MCF 10A (cell line): ENCODE data around the gene SLIT3. TPM values are rescaled to one million over a fixed set of nuclear protein-coding genes. Genes with fewer than 3 reads are reported as not detected.

Experiments used
- BruUV-seq: library from RNA; stranded (reverse); fragments of 400-500 nt; replicated peaks from 2 replicates; lab custom pipeline; 2021; lab: Mats Ljungman, UMichigan
- CTCF ChIA-PET: fragments of 300-600 bp; sonication (Branson Sonifier 250); formaldehyde crosslinking; extraction: SDS; loops from one replicate; lab custom pipeline; 2021; ENCODE audit warnings: antibody characterized with exemption, inconsistent platforms; lab: Yijun Ruan, JAX
- POLR2A ChIA-PET: fragments of 300-600, 350-650 bp; sonication (Branson Sonifier 250); formaldehyde crosslinking; extraction: SDS; loops from one replicate; lab custom pipeline; 2020; ENCODE audit warnings: antibody characterized with exemption, inconsistent platforms; lab: Yijun Ruan, JAX
- DNase-seq: peaks from one replicate; pipeline ENCODE4 v3.0.0-alpha.2; 2018; ENCODE audit not compliant: unreplicated experiment
- H3K27ac Mint-ChIP-seq: one replicate; pipeline ENCODE4 v1.8.0; 2022; ENCODE audit warnings: mild to moderate bottlenecking, low read depth, mixed read lengths; ENCODE audit not compliant: unreplicated experiment
- H3K27me3 Mint-ChIP-seq: one replicate; pipeline ENCODE4 v1.8.0; 2022; ENCODE audit warnings: mixed read lengths; ENCODE audit not compliant: insufficient read depth, unreplicated experiment
- H3K36me3 Mint-ChIP-seq: one replicate; pipeline ENCODE4 v1.8.0; 2022; ENCODE audit warnings: mild to moderate bottlenecking, moderate library complexity, mixed read lengths; ENCODE audit not compliant: insufficient read depth, unreplicated experiment
- H3K4me1 Mint-ChIP-seq: one replicate; pipeline ENCODE4 v1.8.0; 2022; ENCODE audit warnings: mixed read lengths; ENCODE audit not compliant: insufficient read depth, unreplicated experiment
- H3K4me3 Mint-ChIP-seq: one replicate; pipeline ENCODE4 v1.8.0; 2022; ENCODE audit warnings: mild to moderate bottlenecking, moderate library complexity, mixed read lengths; ENCODE audit not compliant: unreplicated experiment
- H3K9me3 Mint-ChIP-seq: one replicate; pipeline ENCODE4 v1.8.0; 2022; ENCODE audit warnings: mixed read lengths; ENCODE audit not compliant: unreplicated experiment
- CTCF ChIP-seq: fragments of 200-600 bp; IDR thresholded peaks from one replicate; pipeline ENCODE4 v1.8.0; 2022; ENCODE audit warnings: antibody characterized with exemption, mild to moderate bottlenecking; ENCODE audit not compliant: unreplicated experiment
- intact Hi-C: fragments of 100-400 bp; cut with micrococcal nuclease; formaldehyde crosslinking; loops from 2 replicates; pipeline ENCODE4 v1.14.1; 2022
- total RNA-seq: library from RNA; stranded (reverse); gene quantifications from 2 replicates; pipeline ENCODE4 v1.2.3, GENCODE V29; 2022

The SLIT3 gene
- total RNA-seq, 1 experiment from 2014 or later = 0.89 TPM

- intact Hi-C loops = no loop called here
- H3K27ac Mint-ChIP-seq = no peak overlapping the region
- ChIA-PET CTCF (interaction anchor here (0.9 kb wide), 1 partner anchor 52 kb away, joined by 4 read pairs; no protein-coding TSS in a partner anchor), POLR2A (no interaction called here)
- H3K27me3 Mint-ChIP-seq = no peaks in the 10 kb centered on the region
- no peak for DNase-seq
- peaks cover 5% of the 10 kb centered on the region for H3K36me3 Mint-ChIP-seq
- no peak overlapping the region for H3K4me3 Mint-ChIP-seq
- TF ChIP-seq CTCF = no peak
- no peaks in the 10 kb centered on the region for H3K9me3 Mint-ChIP-seq
- H3K4me1 Mint-ChIP-seq = no peaks in the 10 kb centered on the region
- BruUV-seq = no TSS peak
Measured at GRCh38 chr5:169336242-169336641, 35.3 kb upstream of the SLIT3 start.

DNA sequence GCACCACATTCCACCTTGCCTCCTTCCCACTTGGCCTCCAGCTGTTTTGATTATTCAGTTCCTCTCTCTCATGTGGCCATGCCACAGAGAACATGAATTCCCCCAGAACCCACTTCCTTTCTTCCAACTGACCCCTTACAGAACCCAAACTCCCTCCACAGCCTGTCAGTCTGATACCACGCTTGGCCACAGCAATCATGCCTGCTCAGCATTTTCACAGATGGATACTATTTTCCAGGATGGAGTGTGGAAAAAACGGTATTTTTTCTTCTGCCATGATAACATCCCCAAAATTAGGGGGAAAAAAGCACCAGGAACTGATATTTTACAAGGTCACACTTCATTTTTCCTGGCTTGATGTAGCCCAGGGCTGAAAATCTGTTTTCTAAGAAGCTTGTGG is 34.9 kb upstream of the SLIT3 start:
- no TSS peak for BruUV-seq
- TF ChIP-seq CTCF = no peak
- Mint-ChIP-seq H3K36me3 (peaks cover 5% of the 10 kb centered on the region), H3K4me1 (no peaks in the 10 kb centered on the region), H3K9me3 (no peaks in the 10 kb centered on the region), H3K27me3 (no peaks in the 10 kb centered on the region), H3K27ac (no peak overlapping the region), H3K4me3 (no peak overlapping the region)
- POLR2A ChIA-PET = no interaction called here
- intact Hi-C loops = no loop called here
- no peak for DNase-seq
- CTCF ChIA-PET = interaction anchor here (0.9 kb wide), 1 partner anchor 53 kb away, joined by 4 read pairs; no protein-coding TSS in a partner anchor

DNA sequence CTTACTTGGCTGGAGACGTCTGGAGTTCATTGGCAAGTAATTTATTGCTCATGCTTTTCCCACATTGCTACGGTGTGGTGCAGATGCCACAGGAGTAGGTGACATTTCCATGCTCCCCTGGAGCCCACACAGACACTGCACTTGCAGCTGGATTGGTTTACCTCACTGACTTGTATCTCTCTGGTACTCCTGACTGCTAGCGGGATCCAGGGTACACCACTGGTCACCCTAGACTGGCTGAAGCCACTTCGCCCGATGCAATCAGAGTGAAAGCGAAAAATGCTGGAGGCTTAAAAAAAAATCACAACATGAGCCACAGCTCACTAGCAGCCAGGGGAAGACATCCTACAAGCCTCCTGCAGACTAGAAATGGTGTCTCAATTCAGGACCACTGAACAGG is 32.6 kb upstream of the SLIT3 start:
- Mint-ChIP-seq H3K9me3 (no peaks in the 10 kb centered on the region), H3K27ac (no peak overlapping the region), H3K36me3 (peaks cover 5% of the 10 kb centered on the region), H3K27me3 (no peaks in the 10 kb centered on the region), H3K4me3 (no peak overlapping the region), H3K4me1 (no peaks in the 10 kb centered on the region)
- ChIA-PET POLR2A (interaction anchor here (2.8 kb wide), 1 partner anchor 17 kb away, joined by 8 read pairs; no protein-coding TSS in a partner anchor), CTCF (no interaction called here)
- BruUV-seq = no TSS peak
- intact Hi-C loops = no loop called here
- TF ChIP-seq CTCF = no peak
- no peak for DNase-seq

GRCh38 chr5:169331292-169331852 is 30.4 kb upstream of the SLIT3 start:
- DNase-seq = no peak
- ChIA-PET POLR2A (interaction anchor here (0.6 kb wide), 1 partner anchor 216 kb away, joined by 5 read pairs; no protein-coding TSS in a partner anchor), CTCF (interaction anchor here (1.0 kb wide), 1 partner anchor 30 kb away, joined by 3 read pairs; no protein-coding TSS in a partner anchor)
- Mint-ChIP-seq H3K27me3 (no peaks in the 10 kb centered on the region), H3K9me3 (no peaks in the 10 kb centered on the region), H3K27ac (no peak overlapping the region), H3K4me3 (no peak overlapping the region), H3K36me3 (peaks cover 5% of the 10 kb centered on the region), H3K4me1 (no peaks in the 10 kb centered on the region)
- no peak for TF ChIP-seq CTCF
- BruUV-seq = no TSS peak
- intact Hi-C loops = no loop called here
